Left ventricle myocardium inferior (tissue), 1 donor: Measurements from ENCODE around the gene SERPINA5. TPM values are rescaled to one million over a fixed set of nuclear protein-coding genes. Genes with fewer than 3 reads are reported as not detected.

Experiments used
- DNase-seq: peaks from one replicate; pipeline ENCODE4 v3.0.0-alpha.2; 2020
- H3K27ac ChIP-seq: fragments of 200-600 bp; replicated peaks from 2 replicates; pipeline ENCODE4 v1.8.0; 2021
- H3K27me3 ChIP-seq: fragments of 200-600 bp; 2 replicates; pipeline ENCODE4 v1.8.0; 2021; ENCODE audit warnings: low read depth
- H3K36me3 ChIP-seq: fragments of 200-600 bp; 2 replicates; pipeline ENCODE4 v1.8.0; 2021
- H3K4me1 ChIP-seq: fragments of 200-600 bp; 2 replicates; pipeline ENCODE4 v1.8.0; 2021
- H3K4me3 ChIP-seq: fragments of 200-600 bp; 2 replicates; pipeline ENCODE4 v1.8.0; 2021; ENCODE audit warnings: mild to moderate bottlenecking, moderate library complexity
- H3K9me3 ChIP-seq: fragments of 200-600 bp; replicated peaks from 2 replicates; pipeline ENCODE4 v1.8.0; 2021
- CTCF ChIP-seq: fragments of 200-600 bp; IDR thresholded peaks from 2 replicates; pipeline ENCODE4 v1.8.0; 2021; ENCODE audit warnings: antibody characterized with exemption, mild to moderate bottlenecking, borderline replicate concordance
- intact Hi-C: fragments of 100-400 bp; cut with micrococcal nuclease; formaldehyde crosslinking; loops from one replicate; pipeline ENCODE4 v1.11.0; 2022
- total RNA-seq: library from RNA; stranded (reverse); fragmentation: NEBNext Ultra II Directional; extraction: Animal tissue kit (Norgen Biotek cat#: 25700); gene quantifications from one replicate; pipeline ENCODE4 v1.2.1, GENCODE V29; 2021
- donor health status: DM: no; HTN: yes; CAD: no; lungs with severe emphysema.

The SERPINA5 gene
- total RNA-seq, 1 donor from 2014 or later, result 2.1 TPM

- no peaks in the 10 kb centered on the region for H3K4me1 ChIP-seq
- no peak overlapping the region for H3K27ac ChIP-seq
- peaks cover 52% of the 10 kb centered on the region for H3K27me3 ChIP-seq
- intact Hi-C loops, result no loop called here
- H3K36me3 ChIP-seq, result peaks cover 8% of the 10 kb centered on the region
- no peak for DNase-seq
- H3K4me3 ChIP-seq, result no peak overlapping the region
- no peak for TF ChIP-seq CTCF
- H3K9me3 ChIP-seq, result peaks cover 13% of the 10 kb centered on the region
Measured at GRCh38 chr14:94623422-94623809, 42.2 kb downstream of the SERPINA5 start.

DNA sequence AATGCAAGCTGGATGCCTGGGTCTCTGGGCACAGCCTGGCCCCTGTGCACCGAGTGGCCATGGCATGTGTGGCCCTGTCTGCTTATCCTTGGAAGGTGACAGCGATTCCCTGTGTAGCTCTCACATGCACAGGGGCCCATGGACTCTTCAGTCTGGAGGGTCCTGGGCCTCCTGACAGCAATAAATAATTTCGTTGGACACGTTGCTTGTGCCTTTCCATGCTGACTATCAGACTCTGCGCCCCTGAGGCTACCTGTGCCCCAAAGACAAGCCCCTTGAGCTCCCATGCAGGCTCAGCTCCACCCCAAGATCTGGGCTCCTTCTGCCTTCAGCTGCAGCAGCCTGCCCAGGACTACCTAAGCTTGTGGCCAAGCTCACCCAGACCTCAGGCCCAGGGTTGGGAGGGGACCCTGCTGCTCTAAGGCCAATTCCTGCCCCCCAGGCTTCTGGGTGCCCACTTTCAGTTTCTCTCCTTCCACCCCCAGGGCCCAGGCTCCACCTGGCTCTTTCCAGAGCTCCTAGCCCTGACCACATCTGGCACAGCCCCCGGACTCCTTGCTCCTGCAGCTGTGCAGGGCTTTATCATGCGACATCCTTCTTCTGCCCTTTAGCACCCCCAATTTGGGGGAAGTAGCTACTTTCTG, 42.8 kb downstream of the SERPINA5 start:
- H3K4me1 ChIP-seq, result no peaks in the 10 kb centered on the region
- DNase-seq, result no peak
- H3K9me3 ChIP-seq, result peaks cover 7% of the 10 kb centered on the region
- peaks cover 3% of the 10 kb centered on the region for H3K36me3 ChIP-seq
- no peak for TF ChIP-seq CTCF
- peaks cover 53% of the 10 kb centered on the region for H3K27me3 ChIP-seq
- intact Hi-C loops, result no loop called here
- no peak overlapping the region for H3K4me3 ChIP-seq
- no peak overlapping the region for H3K27ac ChIP-seq

GRCh38 chr14:94624537-94625352, 43.5 kb downstream of the SERPINA5 start:
- no peak for TF ChIP-seq CTCF
- intact Hi-C loops, result no loop called here

GRCh38 chr14:94625353-94625635, 44.1 kb downstream of the SERPINA5 start:
- H3K4me3 ChIP-seq, result no peak overlapping the region
- no peaks in the 10 kb centered on the region for H3K9me3 ChIP-seq
- no peak for DNase-seq
- intact Hi-C loops, result no loop called here
- no peak overlapping the region for H3K27ac ChIP-seq
- no peaks in the 10 kb centered on the region for H3K36me3 ChIP-seq
- peaks cover 58% of the 10 kb centered on the region for H3K27me3 ChIP-seq
- no peaks in the 10 kb centered on the region for H3K4me1 ChIP-seq
- no peak for TF ChIP-seq CTCF

More at GRCh38 chr14:94624537-94625352, 43.5 kb downstream of the SERPINA5 start:
- H3K36me3 ChIP-seq, result no peaks in the 10 kb centered on the region
- no peak overlapping the region for H3K27ac ChIP-seq
- no peaks in the 10 kb centered on the region for H3K9me3 ChIP-seq
- no peak for DNase-seq
- peaks cover 54% of the 10 kb centered on the region for H3K27me3 ChIP-seq
- no peaks in the 10 kb centered on the region for H3K4me1 ChIP-seq
- no peak overlapping the region for H3K4me3 ChIP-seq

- H3K4me1 ChIP-seq, result no peaks in the 10 kb centered on the region
- peaks cover 72% of the 10 kb centered on the region for H3K27me3 ChIP-seq
- no peak for TF ChIP-seq CTCF
- H3K36me3 ChIP-seq, result no peaks in the 10 kb centered on the region
- no peak overlapping the region for H3K4me3 ChIP-seq
- H3K27ac ChIP-seq, result no peak overlapping the region
- DNase-seq, result no peak
- intact Hi-C loops, result no loop called here
- H3K9me3 ChIP-seq, result no peaks in the 10 kb centered on the region
Measured at GRCh38 chr14:94628578-94628977, 47.4 kb downstream of the SERPINA5 start.
